OCI-LY7 (cell line): Measurements from ENCODE around the gene DHCR7. TPM values are rescaled to one million over a fixed set of nuclear protein-coding genes. Genes with fewer than 3 reads are reported as not detected.

Experiments
- BruUV-seq: library from RNA; stranded (reverse); fragments of 400-500 nt; replicated peaks from 2 replicates; lab custom pipeline; 2021; lab: Mats Ljungman, UMichigan
- CTCF ChIA-PET: fragments of 300-600 bp; sonication (Branson Sonifier 250); formaldehyde crosslinking; loops from one replicate; lab custom pipeline; 2022; ENCODE audit warnings: antibody characterized with exemption; ENCODE audit not compliant: unreplicated experiment; lab: Charles Lee
- POLR2A ChIA-PET: fragments of 300-600 bp; sonication (Branson Sonifier 250); formaldehyde crosslinking; loops from one replicate; lab custom pipeline; 2022; ENCODE audit warnings: antibody characterized with exemption; lab: Charles Lee
- DNase-seq: peaks from one replicate; pipeline ENCODE4 v3.0.0-alpha.2; 2015; ENCODE audit warnings: low spot score
- H2AFZ ChIP-seq: fragments of 200-600 bp; sonication (generic), shearing (Covaris generic); 2 replicates; pipeline ENCODE4 v1.6.1; 2014; ENCODE audit warnings: mild to moderate bottlenecking, antibody characterized with exemption, low read length, moderate library complexity
- H3K27ac ChIP-seq: fragments of 200-600 bp; sonication (generic); 2 replicates; pipeline ENCODE4 v1.5.1; 2014; ENCODE audit warnings: mixed run types, low read depth, mild to moderate bottlenecking, moderate library complexity, low read length, inconsistent platforms; ENCODE audit not compliant: poor library complexity, severe bottlenecking
- H3K36me3 ChIP-seq: fragments of 200-600 bp; sonication (generic); 2 replicates; pipeline ENCODE4 v1.6.1; 2014; ENCODE audit warnings: mild to moderate bottlenecking, antibody characterized with exemption, low read length, moderate library complexity, mixed read lengths; ENCODE audit not compliant: insufficient read depth
- H3K4me1 ChIP-seq: fragments of 200-600 bp; sonication (generic); 2 replicates; pipeline ENCODE4 v1.5.1; 2014; ENCODE audit warnings: mild to moderate bottlenecking, low read length; ENCODE audit not compliant: insufficient read depth, poor library complexity, severe bottlenecking
- H3K4me2 ChIP-seq: fragments of 200-600 bp; sonication (generic); 2 replicates; pipeline ENCODE4 v1.6.1; 2014; ENCODE audit warnings: mild to moderate bottlenecking, low read length
- H3K4me3 ChIP-seq: fragments of 200-600 bp; sonication (generic); 2 replicates; pipeline ENCODE4 v1.5.1; 2014; ENCODE audit warnings: mild to moderate bottlenecking, low read depth, low read length; ENCODE audit not compliant: poor library complexity, severe bottlenecking
- H3K79me2 ChIP-seq: fragments of 200-600 bp; sonication (generic); 2 replicates; pipeline ENCODE4 v1.6.1; 2016; ENCODE audit warnings: low read depth, mild to moderate bottlenecking, low read length, moderate library complexity, mixed read lengths; ENCODE audit not compliant: insufficient read depth
- H3K9me2 ChIP-seq: fragments of 200-600 bp; sonication (generic); 2 replicates; pipeline ENCODE4 v1.6.1; 2016; ENCODE audit warnings: mild to moderate bottlenecking, low read length, mixed read lengths; ENCODE audit not compliant: insufficient read depth
- H3K9me3 ChIP-seq: fragments of 200-600 bp; sonication (generic); 2 replicates; pipeline ENCODE4 v1.6.1; 2014; ENCODE audit warnings: mild to moderate bottlenecking, mixed run types, low read length, mixed read lengths
- H4K20me1 ChIP-seq: fragments of 200-600 bp; sonication (generic); 2 replicates; pipeline ENCODE4 v1.6.1; 2014; ENCODE audit warnings: mild to moderate bottlenecking, antibody characterized with exemption, low read length, moderate library complexity, mixed read lengths; ENCODE audit not compliant: insufficient read depth
- CTCF ChIP-seq: fragments of 200-600 bp; sonication (generic); conservative IDR thresholded peaks from 2 replicates; pipeline ENCODE4 v1.5.1; 2014; ENCODE audit warnings: mild to moderate bottlenecking, antibody characterized with exemption, low read length, moderate library complexity, mixed read lengths
- EZH2phosphoT487 ChIP-seq: fragments of 200-600 bp; sonication (generic); IDR thresholded peaks from 2 replicates; pipeline ENCODE4 v1.6.1; 2018; ENCODE audit warnings: low read depth, borderline replicate concordance, mild to moderate bottlenecking, mixed run types, antibody characterized with exemption, low read length, moderate library complexity, mixed read lengths
- intact Hi-C: fragments of 100-400 bp; cut with micrococcal nuclease; formaldehyde crosslinking; loops from one replicate; pipeline ENCODE4 v1.10.0; 2022; ENCODE audit not compliant: unreplicated experiment
- total RNA-seq, 2 experiments: library from RNA; depleted of rRNA in 1 of 2; stranded (reverse); fragments of >200 nt in 1 of 2; shearing (Covaris generic) in 1 of 2; gene quantifications; 2 replicates each; pipeline ENCODE4 v1.2.3, GENCODE V29; 2014 to 2022

The DHCR7 gene
- total RNA-seq, 2 experiments from 2014 or later = 33.4 to 110 TPM

- BruUV-seq = no TSS peak
- peaks cover 43% of the 10 kb centered on the region for H3K4me1 ChIP-seq
- no peak overlapping the region for H3K27ac ChIP-seq
- H3K4me2 ChIP-seq = peak overlapping the region; percentile 80
- no peak for DNase-seq
- intact Hi-C loops = loop anchor here (1.0 kb wide), 1 partner anchor 81 kb away; no protein-coding TSS in a partner anchor
- no peak overlapping the region for H2AFZ ChIP-seq
- H3K9me3 ChIP-seq = no peaks in the 10 kb centered on the region
- H3K9me2 ChIP-seq = no peaks in the 10 kb centered on the region
- POLR2A ChIA-PET = interaction anchor here (0.6 to 0.7 kb wide), 2 partner anchors 35 to 253 kb away, joined by 3 read pairs; no protein-coding TSS in a partner anchor
- H3K4me3 ChIP-seq = peak overlapping the region; percentile 82
- no peak for TF ChIP-seq EZH2phosphoT487
- no peak for TF ChIP-seq CTCF
- H3K79me2 ChIP-seq = peaks cover 33% of the 10 kb centered on the region; the same call in 1 of the 2 replicates
- H3K36me3 ChIP-seq = peaks cover 42% of the 10 kb centered on the region
- no peaks in the 10 kb centered on the region for H4K20me1 ChIP-seq
- CTCF ChIA-PET = no interaction called here
These were observed 5.7 kb upstream of the DHCR7 start for GRCh38 chr11:71453918-71454304.

- peak within 1 kb of the TSS; percentile 63 for H3K27ac ChIP-seq
- BruUV-seq = no TSS peak
- peak; percentile 97 for DNase-seq
- H2AFZ ChIP-seq = peak within 1 kb of the TSS; percentile 84
- no peaks in the 10 kb centered on the region for H3K9me3 ChIP-seq
- intact Hi-C loops = loop anchor here (1.0 kb wide), 1 partner anchor 80 kb away; no protein-coding TSS in a partner anchor
- no peaks in the 10 kb centered on the region for H4K20me1 ChIP-seq
- TF ChIP-seq EZH2phosphoT487 (no peak), CTCF (no peak; the same call in 1 of the 2 replicates)
- POLR2A ChIA-PET = interaction anchor here (0.5 to 1.4 kb wide), 15 partner anchors 12 to 1201 kb away, joined by 3 to 5 read pairs (median 3); no protein-coding TSS in a partner anchor
- H3K9me2 ChIP-seq = no peaks in the 10 kb centered on the region
- H3K79me2 ChIP-seq = peaks cover 37% of the 10 kb centered on the region; the same call in 1 of the 2 replicates
- CTCF ChIA-PET = interaction anchor here (0.6 kb wide), 1 partner anchor 696 kb away, joined by 3 read pairs; no protein-coding TSS in a partner anchor
- H3K4me3 ChIP-seq = peak within 1 kb of the TSS; percentile 82
- peak within 1 kb of the TSS; percentile 96 for H3K4me2 ChIP-seq
- peaks cover 36% of the 10 kb centered on the region for H3K36me3 ChIP-seq
- peaks cover 43% of the 10 kb centered on the region for H3K4me1 ChIP-seq
These were observed 5.1 kb upstream of the DHCR7 start, which contains the start of gene NADSYN1 for GRCh38 chr11:71453037-71453917. TSS of gene NADSYN1 (plus strand) at chr11:71453203. CDS start at chr11:71453297, 94 bp downstream.
